Activated CD8-positive, alpha-beta memory T cell treated with anti-CD3 and anti-CD28 coated beads for 4 hours (primary cell): Measurements from ENCODE around the gene PCBD1.

Experiments
- DNase-seq, 2 donors: peaks; one replicate each; pipeline ENCODE4 v3.0.0-alpha.2; 2020; ENCODE audit warnings: low read depth in 2 of 2

Gene PCBD1

GRCh38 chr10:70917635-70918034 is 29.3 kb upstream of the PCBD1 start:
- no peak for DNase-seq

GRCh38 chr10:70917226-70917625 is 28.9 kb upstream of the PCBD1 start:
- no peak for DNase-seq

GRCh38 chr10:70916241-70916640 is 27.9 kb upstream of the PCBD1 start:
- DNase-seq = no peak

- no peak for DNase-seq
Measured at GRCh38 chr10:70915806-70916205, 27.4 kb upstream of the PCBD1 start.

- DNase-seq = no peak
Measured at GRCh38 chr10:70915206-70915605, 26.8 kb upstream of the PCBD1 start.

GRCh38 chr10:70914316-70914864 is 26.0 kb upstream of the PCBD1 start:
- DNase-seq = no peak

GRCh38 chr10:70913893-70914240 is 25.5 kb upstream of the PCBD1 start:
- no peak for DNase-seq

- DNase-seq = no peak
Measured at GRCh38 chr10:70913191-70913892, 25.0 kb upstream of the PCBD1 start.

- DNase-seq = no peak
Measured at GRCh38 chr10:70912556-70912955, 24.2 kb upstream of the PCBD1 start.

- DNase-seq = no peak
Measured at GRCh38 chr10:70911386-70911785, 23.0 kb upstream of the PCBD1 start.

GRCh38 chr10:70910486-70911341 is 22.3 kb upstream of the PCBD1 start:
- DNase-seq = no peak

GRCh38 chr10:70909326-70909935 is 21.1 kb upstream of the PCBD1 start:
- no peak for DNase-seq

- no peak for DNase-seq
Measured at GRCh38 chr10:70908406-70909296, 20.3 kb upstream of the PCBD1 start.

- DNase-seq = no peak
Measured at GRCh38 chr10:70907637-70908405, 19.5 kb upstream of the PCBD1 start.

GRCh38 chr10:70906953-70907636 is 18.7 kb upstream of the PCBD1 start:
- DNase-seq = no peak

GRCh38 chr10:70906031-70906783 is 17.8 kb upstream of the PCBD1 start:
- no peak for DNase-seq

- DNase-seq = no peak
Measured at GRCh38 chr10:70905071-70906021, 17.0 kb upstream of the PCBD1 start.

GRCh38 chr10:70903262-70903921 is 15.0 kb upstream of the PCBD1 start:
- no peak for DNase-seq
